SU-DHL-6 (cell line): ENCODE results near the gene EIF1AD.

Experiments used
- H2AFZ ChIP-seq: fragments of 200-600 bp; sonication (generic); 2 replicates; pipeline ENCODE4 v1.6.1; 2014; ENCODE audit warnings: low read depth, mild to moderate bottlenecking, moderate library complexity, mixed read lengths, antibody characterized with exemption, low read length; ENCODE audit not compliant: severe bottlenecking
- H3F3A ChIP-seq: fragments of 200-600 bp; shearing (Covaris generic); 2 replicates; pipeline ENCODE4 v1.6.0; 2016; ENCODE audit warnings: antibody characterized with exemption, mild to moderate bottlenecking; ENCODE audit not compliant: insufficient read depth
- H3K27ac ChIP-seq: fragments of 200-600 bp; sonication (generic); 2 replicates; pipeline ENCODE4 v1.5.1; 2016; ENCODE audit warnings: low read depth, mild to moderate bottlenecking, low read length, moderate library complexity, mixed read lengths
- H3K27me3 ChIP-seq: fragments of 200-600 bp; sonication (generic), shearing (Covaris generic); 2 replicates; pipeline ENCODE4 v1.6.0; 2014; ENCODE audit warnings: mild to moderate bottlenecking, low read length
- H3K36me3 ChIP-seq: fragments of 200-600 bp; sonication (generic); 2 replicates; pipeline ENCODE4 v1.6.1; 2014; ENCODE audit warnings: mild to moderate bottlenecking, low read length, mixed read lengths
- H3K4me2 ChIP-seq: fragments of 300-600, 200-600 bp; shearing (Covaris generic), sonication (generic); 2 replicates; pipeline ENCODE4 v1.6.0; 2014; ENCODE audit warnings: low read length, low read depth, mild to moderate bottlenecking; ENCODE audit not compliant: poor library complexity, severe bottlenecking
- H3K4me3 ChIP-seq: fragments of 200-600 bp; sonication (generic); 2 replicates; pipeline ENCODE4 v1.5.1; 2014; ENCODE audit warnings: antibody characterized with exemption, low read length, mild to moderate bottlenecking, mixed read lengths; ENCODE audit not compliant: insufficient read depth, poor library complexity, severe bottlenecking
- H3K79me2 ChIP-seq: fragments of 200-600 bp; sonication (generic); 2 replicates; pipeline ENCODE4 v1.6.1; 2014; ENCODE audit warnings: mild to moderate bottlenecking, low read length, moderate library complexity; ENCODE audit not compliant: insufficient read depth
- H3K9ac ChIP-seq: fragments of 200-600 bp; sonication (generic); 2 replicates; pipeline ENCODE4 v1.7.0; 2014; ENCODE audit warnings: mild to moderate bottlenecking, low read length
- H3K9me2 ChIP-seq: fragments of 200-600 bp; sonication (generic); replicated peaks from 2 replicates; pipeline ENCODE4 v1.6.1; 2014; ENCODE audit warnings: low read length; ENCODE audit not compliant: insufficient read depth
- H3K9me3 ChIP-seq: fragments of 200-600 bp; sonication (generic); 2 replicates; pipeline ENCODE4 v1.6.1; 2014; ENCODE audit warnings: low read length, mixed read lengths; ENCODE audit not compliant: insufficient read depth
- H4K20me1 ChIP-seq: fragments of 200-600 bp; sonication (generic); 2 replicates; pipeline ENCODE4 v1.6.1; 2014; ENCODE audit warnings: low read depth, mild to moderate bottlenecking, antibody characterized with exemption, low read length, moderate library complexity, mixed read lengths
- CTCF ChIP-seq: fragments of 200-600 bp; sonication (generic); IDR thresholded peaks from one replicate; pipeline ENCODE4 v1.5.1; 2017; ENCODE audit warnings: antibody characterized with exemption, mild to moderate bottlenecking, low read length, moderate library complexity; ENCODE audit not compliant: insufficient read depth, poor library complexity, severe bottlenecking
- EZH2phosphoT487 ChIP-seq: fragments of 200-600 bp; sonication (generic), shearing (Covaris generic); conservative IDR thresholded peaks from 2 replicates; pipeline ENCODE4 v1.6.1; 2018; ENCODE audit warnings: mild to moderate bottlenecking, antibody characterized with exemption, low read length, moderate library complexity, mixed read lengths

EIF1AD gene

GRCh38 chr11:66020212-66020611 is 18.3 kb upstream of the EIF1AD start:
- Histone ChIP-seq H3K36me3 (no peaks in the 10 kb centered on the region), H3F3A (no peaks in the 10 kb centered on the region), H2AFZ (no peak overlapping the region), H3K4me2 (no peak overlapping the region), H3K9me2 (no peaks in the 10 kb centered on the region), H4K20me1 (no peaks in the 10 kb centered on the region), H3K79me2 (no peaks in the 10 kb centered on the region), H3K9me3 (no peaks in the 10 kb centered on the region), H3K4me3 (no peak overlapping the region), H3K27ac (no peak overlapping the region), H3K9ac (no peak overlapping the region), H3K27me3 (no peaks in the 10 kb centered on the region)
- TF ChIP-seq EZH2phosphoT487 (no peak), CTCF (no peak)

GRCh38 chr11:66017321-66017720 is 15.4 kb upstream of the EIF1AD start:
- no peaks in the 10 kb centered on the region for H3K79me2 ChIP-seq
- H3K36me3 ChIP-seq: no peaks in the 10 kb centered on the region
- no peak overlapping the region for H3K27ac ChIP-seq
- TF ChIP-seq CTCF (no peak), EZH2phosphoT487 (no peak)
- H3K4me2 ChIP-seq: no peak overlapping the region
- no peaks in the 10 kb centered on the region for H3K9me2 ChIP-seq
- no peaks in the 10 kb centered on the region for H4K20me1 ChIP-seq
- H3K4me3 ChIP-seq: no peak overlapping the region
- H3K9me3 ChIP-seq: no peaks in the 10 kb centered on the region
- no peaks in the 10 kb centered on the region for H3F3A ChIP-seq
- H2AFZ ChIP-seq: no peak overlapping the region
- no peaks in the 10 kb centered on the region for H3K27me3 ChIP-seq
- no peak overlapping the region for H3K9ac ChIP-seq

GRCh38 chr11:66016793-66017177 is 14.8 kb upstream of the EIF1AD start:
- Histone ChIP-seq H3K27me3 (no peaks in the 10 kb centered on the region), H4K20me1 (no peaks in the 10 kb centered on the region), H3K4me3 (no peak overlapping the region), H3K9me2 (no peaks in the 10 kb centered on the region), H3K9me3 (no peaks in the 10 kb centered on the region), H3K4me2 (no peak overlapping the region), H3F3A (no peaks in the 10 kb centered on the region), H2AFZ (no peak overlapping the region), H3K79me2 (no peaks in the 10 kb centered on the region), H3K36me3 (no peaks in the 10 kb centered on the region), H3K9ac (no peak overlapping the region), H3K27ac (no peak overlapping the region)
- no peak for TF ChIP-seq CTCF
- no peak for TF ChIP-seq EZH2phosphoT487
